Measurements from ENCODE around the gene DYNLRB1. TPM values are rescaled to one million over a fixed set of nuclear protein-coding genes. Genes with fewer than 3 reads are reported as not detected.

DYNLRB1 gene
- total RNA-seq, 2 donors from 2014 or later, result 72.0 to 82.9 TPM

GRCh38 chr20:34559311-34560140 is 43.3 kb downstream of the DYNLRB1 start:
- H3K27ac Mint-ChIP-seq, result peak overlapping the region; percentile 44 to 54
- ATAC-seq, result peak in 1 of 2 donors; percentile 14
- peaks cover 0 to 4% of the 10 kb centered on the region in 2 donors for H3K36me3 Mint-ChIP-seq
- no peak for DNase-seq (ENCODE audit: low spot score in 2 of 2)
- no peaks in the 10 kb centered on the region for H3K9me3 Mint-ChIP-seq

DNA sequence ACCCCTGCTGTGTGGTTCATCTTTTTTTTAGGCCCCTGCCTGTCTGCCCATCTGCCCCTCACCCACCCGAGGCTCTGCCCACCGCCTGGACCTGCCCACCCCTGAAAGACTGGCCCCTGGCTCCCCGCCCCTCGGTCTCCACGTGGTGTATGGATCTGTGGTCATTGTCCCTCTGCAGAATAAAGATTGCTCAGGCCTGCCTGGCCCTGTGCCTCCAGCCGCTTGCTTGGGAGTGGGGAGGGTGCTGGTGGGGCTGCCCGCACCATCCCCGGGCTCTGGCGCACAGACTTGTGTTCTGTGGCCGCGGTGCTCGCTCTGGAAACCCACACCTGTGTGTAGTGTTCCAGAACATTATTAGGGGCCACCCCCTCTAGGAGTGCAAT is 43.9 kb downstream of the DYNLRB1 start:
- no peak for DNase-seq (ENCODE audit: low spot score in 2 of 2)
- peaks cover 0 to 4% of the 10 kb centered on the region in 2 donors for H3K36me3 Mint-ChIP-seq
- peak overlapping the region in 1 of 2 donors; percentile 54 for H3K27ac Mint-ChIP-seq
- H3K9me3 Mint-ChIP-seq, result no peaks in the 10 kb centered on the region
- ATAC-seq, result no peak

GRCh38 chr20:34560614-34561013 is 44.4 kb downstream of the DYNLRB1 start:
- no peak for ATAC-seq
- peaks cover 0 to 4% of the 10 kb centered on the region in 2 donors for H3K36me3 Mint-ChIP-seq
- H3K27ac Mint-ChIP-seq, result peak overlapping the region in 1 of 2 donors; percentile 70
- H3K9me3 Mint-ChIP-seq, result no peaks in the 10 kb centered on the region
- no peak for DNase-seq (ENCODE audit: low spot score in 2 of 2)

DNA sequence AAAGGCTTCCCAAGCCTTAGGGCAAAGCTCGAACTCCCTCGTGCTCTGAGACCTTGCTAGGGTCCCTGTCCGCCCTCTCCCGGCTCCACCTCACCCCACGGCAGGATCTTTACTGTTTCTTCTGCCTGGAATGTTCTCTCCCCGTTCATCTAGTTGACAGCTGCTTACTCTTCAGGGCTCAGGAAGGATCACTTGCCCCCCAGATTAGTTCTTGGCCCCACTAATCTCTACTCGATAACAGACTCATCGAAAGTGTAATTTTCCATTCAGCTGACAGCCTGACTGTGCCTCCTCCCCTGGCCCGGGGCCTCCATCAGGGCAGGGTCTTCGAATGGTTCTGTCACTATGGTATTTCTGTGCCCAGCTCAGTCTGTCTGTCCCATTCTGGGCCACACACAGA is 45.4 kb downstream of the DYNLRB1 start:
- no peak for DNase-seq (ENCODE audit: low spot score in 2 of 2)
- peak overlapping the region; percentile 2 to 70 for H3K27ac Mint-ChIP-seq
- peaks cover 0 to 4% of the 10 kb centered on the region in 2 donors for H3K36me3 Mint-ChIP-seq

DNA sequence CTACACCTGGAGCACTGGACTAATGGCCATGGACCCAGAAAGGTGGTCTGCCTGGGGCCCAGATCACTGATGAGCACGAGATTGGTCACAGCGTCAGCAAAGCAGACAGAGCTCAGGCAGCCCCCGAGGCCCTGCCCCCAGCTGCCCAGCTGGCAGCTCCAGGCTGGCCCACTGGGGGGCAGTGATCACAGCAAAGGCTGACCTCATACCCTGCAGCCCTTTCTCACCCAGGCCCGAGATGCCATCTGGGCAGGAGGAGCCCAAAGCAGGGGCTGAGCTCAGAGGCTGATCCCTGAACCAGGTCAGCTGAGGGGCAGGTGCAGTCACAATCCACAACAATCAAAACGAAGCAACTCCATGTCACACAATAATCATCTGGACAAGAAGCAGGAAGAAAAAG is 46.4 kb downstream of the DYNLRB1 start:
- no peaks in the 10 kb centered on the region for H3K9me3 Mint-ChIP-seq
- peaks cover 0 to 4% of the 10 kb centered on the region in 2 donors for H3K36me3 Mint-ChIP-seq
- ATAC-seq, result no peak
- H3K27ac Mint-ChIP-seq, result peak overlapping the region in 1 of 2 donors; percentile 36
- no peak for DNase-seq (ENCODE audit: low spot score in 2 of 2)

More for the DNA sequence above, 45.4 kb downstream of the DYNLRB1 start:
- no peak for ATAC-seq
- H3K9me3 Mint-ChIP-seq, result no peaks in the 10 kb centered on the region

DNA sequence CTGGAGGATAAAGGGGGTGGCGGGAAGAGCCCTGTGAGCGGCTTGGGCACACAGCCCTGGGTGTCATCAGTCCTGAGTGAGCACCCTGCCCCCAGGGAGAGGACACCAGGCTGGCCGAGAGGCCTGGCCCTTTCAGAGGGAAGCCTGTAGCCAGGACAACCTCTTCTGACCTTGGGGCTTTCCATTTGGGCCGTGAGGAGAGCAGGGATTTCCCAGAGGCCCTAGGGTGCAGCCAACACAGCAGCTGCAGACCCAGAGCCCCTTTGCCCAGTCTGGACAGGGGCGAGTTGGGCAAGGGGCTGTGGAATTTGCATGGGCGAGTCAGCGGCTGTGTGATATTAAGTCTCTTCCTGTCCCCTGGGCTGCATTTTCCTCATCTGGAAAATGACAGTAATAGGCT is 48.6 kb downstream of the DYNLRB1 start:
- Mint-ChIP-seq H3K36me3 (no peaks in the 10 kb centered on the region), H3K27ac (no peak overlapping the region), H3K9me3 (no peaks in the 10 kb centered on the region)
- DNase-seq (ENCODE audit: low spot score in 2 of 2) (no peak), ATAC-seq (no peak)

DNA sequence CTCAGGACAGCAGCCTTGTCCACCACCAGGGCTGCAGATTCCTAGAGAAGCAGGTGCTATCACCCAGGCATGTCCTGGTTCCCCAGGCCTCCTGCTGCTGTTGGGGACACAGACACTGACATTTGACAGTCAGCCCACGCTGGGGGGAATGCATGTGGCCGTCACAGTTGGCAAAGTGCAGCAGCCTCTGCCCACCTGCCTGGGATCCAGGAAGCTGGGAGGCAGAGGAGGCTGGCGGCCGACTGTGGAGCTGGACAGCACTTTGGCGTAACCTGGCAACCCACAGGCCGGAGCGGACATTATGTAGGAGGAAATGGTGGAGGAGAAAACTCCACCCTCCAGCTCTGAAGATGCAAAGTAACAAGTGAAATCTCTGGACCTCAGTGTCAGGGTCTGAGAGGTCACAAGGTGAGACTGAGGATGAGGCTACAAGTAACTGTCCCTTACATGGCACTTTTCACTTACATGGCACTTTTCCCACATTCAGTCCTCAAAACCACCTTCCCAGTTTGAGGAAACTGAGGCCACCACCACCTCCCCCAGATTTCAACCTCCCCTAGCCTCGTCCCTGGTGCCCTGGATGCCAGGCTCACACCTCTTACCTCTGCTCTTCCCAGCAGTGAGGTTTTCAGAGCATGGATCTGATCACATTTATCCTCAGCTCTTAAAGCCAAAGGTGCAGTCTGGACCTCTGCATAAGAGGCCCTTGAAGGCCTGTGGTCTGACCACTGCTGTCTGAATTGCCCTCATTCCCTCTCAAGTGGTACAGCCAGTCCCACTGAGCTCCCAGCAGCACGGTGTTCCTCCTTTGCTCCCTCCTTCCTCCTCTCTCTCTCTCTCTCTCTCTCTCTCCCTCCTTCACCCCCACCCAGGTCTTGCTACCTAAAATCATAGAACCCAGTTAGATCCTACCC is 51.0 kb downstream of the DYNLRB1 start:
- DNase-seq (ENCODE audit: low spot score in 2 of 2) (no peak), ATAC-seq (no peak)
- Mint-ChIP-seq H3K27ac (peak overlapping the region; percentile 68 to 71), H3K36me3 (peaks cover 0 to 6% of the 10 kb centered on the region in 2 donors), H3K9me3 (no peaks in the 10 kb centered on the region)

DNA sequence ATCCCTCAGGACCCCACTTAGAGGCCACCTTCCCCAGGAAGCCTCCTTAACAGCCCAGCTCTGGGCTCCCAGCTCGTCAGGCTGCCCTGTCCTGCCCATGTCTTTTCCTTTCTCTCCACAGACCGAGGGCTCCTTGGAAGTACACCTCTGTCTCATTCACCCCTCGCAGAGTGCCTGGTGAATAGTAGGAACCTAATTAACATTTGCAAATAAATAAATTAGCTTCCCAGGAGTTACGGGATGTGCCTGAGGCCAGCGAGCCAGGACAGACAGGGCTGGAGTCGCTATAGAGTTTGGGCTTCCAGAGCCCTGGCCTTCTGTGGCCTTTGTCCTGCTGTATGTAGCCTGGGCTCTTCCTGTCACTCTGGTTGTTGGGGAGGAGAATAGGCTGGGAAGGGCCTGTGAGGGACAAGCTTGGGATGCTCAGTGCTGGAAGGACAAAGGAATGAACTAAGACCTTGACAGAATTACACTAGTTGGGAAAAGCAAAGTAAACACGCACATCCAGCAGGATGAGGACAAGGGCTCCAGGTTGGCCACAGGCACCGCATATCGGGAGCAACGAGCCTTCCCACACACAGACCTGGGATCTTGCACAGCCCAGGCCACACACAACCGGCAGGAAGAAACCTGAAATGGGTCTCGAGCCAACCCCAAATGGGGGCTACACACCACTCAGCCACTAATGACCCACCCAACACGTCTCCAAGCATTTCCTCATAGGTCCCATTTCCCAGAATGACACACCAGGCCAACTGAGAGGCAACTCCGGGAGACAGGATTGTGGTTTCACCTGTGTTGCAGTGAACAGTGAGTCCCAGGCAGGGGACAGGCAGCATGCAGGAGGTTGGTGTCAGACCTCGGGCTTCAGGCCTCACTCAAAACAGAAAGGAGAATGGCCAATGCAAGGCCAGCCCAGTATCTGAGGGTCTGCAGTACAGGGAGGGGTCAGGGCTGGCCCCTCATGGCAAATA is 52.0 kb downstream of the DYNLRB1 start:
- no peak for ATAC-seq
- peaks cover 0 to 6% of the 10 kb centered on the region in 2 donors for H3K36me3 Mint-ChIP-seq
- H3K27ac Mint-ChIP-seq, result peak overlapping the region; percentile 62 to 71
- H3K9me3 Mint-ChIP-seq, result no peaks in the 10 kb centered on the region
- no peak for DNase-seq (ENCODE audit: low spot score in 2 of 2)

- no peaks in the 10 kb centered on the region for H3K9me3 Mint-ChIP-seq
These were observed 53.4 kb downstream of the DYNLRB1 start for GRCh38 chr20:34569598-34569997.

DNA sequence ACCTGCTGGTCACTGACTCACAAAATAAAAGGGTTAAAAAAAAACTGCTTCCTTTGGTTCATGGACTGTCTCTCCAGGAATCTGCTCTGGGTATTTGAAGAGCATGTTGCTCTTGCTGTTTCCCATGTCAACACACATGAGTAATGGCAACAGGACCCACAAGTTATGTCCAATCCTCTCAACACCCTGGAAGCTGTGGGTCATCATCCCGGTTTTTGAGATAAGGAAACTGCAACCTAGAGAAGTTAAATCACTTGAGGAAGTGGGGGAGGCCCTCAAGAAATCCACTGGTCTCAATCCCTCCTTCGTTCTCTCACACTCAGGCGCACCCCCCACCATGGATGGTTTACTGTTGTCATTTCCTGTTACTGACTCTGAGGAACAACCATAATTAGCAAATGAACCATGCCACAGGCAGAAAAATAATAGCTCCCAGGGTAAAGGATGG is 54.7 kb downstream of the DYNLRB1 start:
- no peak for ATAC-seq
- peaks cover 0 to 6% of the 10 kb centered on the region in 2 donors for H3K36me3 Mint-ChIP-seq
- H3K27ac Mint-ChIP-seq, result peak overlapping the region; percentile 70 to 86
- DNase-seq (ENCODE audit: low spot score in 2 of 2), result no peak
- H3K9me3 Mint-ChIP-seq, result no peaks in the 10 kb centered on the region

More at GRCh38 chr20:34569598-34569997, 53.4 kb downstream of the DYNLRB1 start:
- H3K27ac Mint-ChIP-seq, result peak overlapping the region in 1 of 2 donors; percentile 92
- H3K36me3 Mint-ChIP-seq, result peaks cover 0 to 6% of the 10 kb centered on the region in 2 donors
- DNase-seq (ENCODE audit: low spot score in 2 of 2) (no peak), ATAC-seq (peak in 1 of 2 donors; percentile 26)

GRCh38 chr20:34571753-34572152 is 55.5 kb downstream of the DYNLRB1 start:
- H3K36me3 Mint-ChIP-seq, result peaks cover 0 to 6% of the 10 kb centered on the region in 2 donors
- no peaks in the 10 kb centered on the region for H3K9me3 Mint-ChIP-seq
- DNase-seq (ENCODE audit: low spot score in 2 of 2) (no peak), ATAC-seq (no peak)
- H3K27ac Mint-ChIP-seq, result peak overlapping the region in 1 of 2 donors; percentile 86

- ATAC-seq, result no peak
- Mint-ChIP-seq H3K36me3 (peaks cover 0 to 6% of the 10 kb centered on the region in 2 donors), H3K27ac (peak overlapping the region in 1 of 2 donors; percentile 40), H3K9me3 (no peaks in the 10 kb centered on the region)
- DNase-seq (ENCODE audit: low spot score in 2 of 2), result no peak
These were observed 57.5 kb downstream of the DYNLRB1 start for GRCh38 chr20:34573541-34574300.

GRCh38 chr20:34574426-34574825 is 58.2 kb downstream of the DYNLRB1 start:
- DNase-seq (ENCODE audit: low spot score in 2 of 2), result no peak
- ATAC-seq, result no peak
- peak overlapping the region in 1 of 2 donors; percentile 92 for H3K27ac Mint-ChIP-seq
- peaks cover 0 to 6% of the 10 kb centered on the region in 2 donors for H3K36me3 Mint-ChIP-seq
- H3K9me3 Mint-ChIP-seq, result no peaks in the 10 kb centered on the region

DNA sequence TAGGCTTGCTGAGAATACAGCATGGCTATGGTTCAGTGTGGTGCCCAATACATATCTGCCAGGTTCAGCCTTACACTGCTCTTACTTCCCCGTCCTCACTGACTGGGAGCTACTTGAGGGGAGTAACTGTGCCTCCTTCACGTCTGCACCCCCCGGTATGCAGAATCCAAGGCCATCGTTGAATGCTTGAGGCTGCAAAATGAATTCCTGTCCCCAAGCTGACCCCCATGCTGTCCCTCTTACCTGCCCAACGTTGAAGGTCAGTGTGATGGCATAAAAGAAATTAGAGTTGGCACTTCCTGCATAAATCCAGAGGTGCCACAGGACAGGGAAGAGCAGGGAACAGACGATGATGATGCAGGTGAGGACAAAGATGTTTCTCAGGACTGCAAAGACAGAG is 58.6 kb downstream of the DYNLRB1 start:
- peak overlapping the region in 1 of 2 donors; percentile 92 for H3K27ac Mint-ChIP-seq
- ATAC-seq (no peak), DNase-seq (ENCODE audit: low spot score in 2 of 2) (no peak)
- peaks cover 0 to 6% of the 10 kb centered on the region in 2 donors for H3K36me3 Mint-ChIP-seq
- no peaks in the 10 kb centered on the region for H3K9me3 Mint-ChIP-seq

DNA sequence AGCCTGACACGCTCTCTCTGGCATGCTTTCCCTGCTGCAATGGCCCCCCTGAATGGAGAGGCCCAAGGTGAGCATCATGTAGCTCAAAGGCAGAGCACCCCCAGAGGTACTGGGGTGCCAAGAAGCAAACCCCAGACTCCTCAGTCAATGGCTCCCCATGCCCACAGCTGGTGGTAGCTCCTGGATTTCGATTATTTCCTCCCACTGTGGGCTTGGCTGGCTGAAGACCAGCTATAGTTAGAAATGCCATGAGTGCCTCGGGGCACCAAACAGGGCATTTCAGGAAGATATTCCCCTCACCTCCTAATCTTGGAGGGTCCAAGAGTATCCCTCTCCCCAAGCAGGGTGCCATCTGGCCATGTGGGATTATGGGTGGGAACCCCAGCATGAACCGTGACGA is 59.0 kb downstream of the DYNLRB1 start:
- H3K9me3 Mint-ChIP-seq, result no peaks in the 10 kb centered on the region
- no peak overlapping the region for H3K27ac Mint-ChIP-seq
- ATAC-seq (no peak), DNase-seq (ENCODE audit: low spot score in 2 of 2) (no peak)
- H3K36me3 Mint-ChIP-seq, result peaks cover 0 to 6% of the 10 kb centered on the region in 2 donors

Data from activated naive CD4-positive, alpha-beta T cell treated with anti-CD3 and anti-CD28 coated beads, Interleukin-2, amount 50 U/mL, for 72 hours (primary cell).